Measurements from ENCODE around the gene C14orf132.
"Not testable (repeated sequence)": the region's sequence is repeated elsewhere in the genome, so short reads cannot be mapped to it uniquely, and the experiment has no call there.

The C14orf132 gene

DNA sequence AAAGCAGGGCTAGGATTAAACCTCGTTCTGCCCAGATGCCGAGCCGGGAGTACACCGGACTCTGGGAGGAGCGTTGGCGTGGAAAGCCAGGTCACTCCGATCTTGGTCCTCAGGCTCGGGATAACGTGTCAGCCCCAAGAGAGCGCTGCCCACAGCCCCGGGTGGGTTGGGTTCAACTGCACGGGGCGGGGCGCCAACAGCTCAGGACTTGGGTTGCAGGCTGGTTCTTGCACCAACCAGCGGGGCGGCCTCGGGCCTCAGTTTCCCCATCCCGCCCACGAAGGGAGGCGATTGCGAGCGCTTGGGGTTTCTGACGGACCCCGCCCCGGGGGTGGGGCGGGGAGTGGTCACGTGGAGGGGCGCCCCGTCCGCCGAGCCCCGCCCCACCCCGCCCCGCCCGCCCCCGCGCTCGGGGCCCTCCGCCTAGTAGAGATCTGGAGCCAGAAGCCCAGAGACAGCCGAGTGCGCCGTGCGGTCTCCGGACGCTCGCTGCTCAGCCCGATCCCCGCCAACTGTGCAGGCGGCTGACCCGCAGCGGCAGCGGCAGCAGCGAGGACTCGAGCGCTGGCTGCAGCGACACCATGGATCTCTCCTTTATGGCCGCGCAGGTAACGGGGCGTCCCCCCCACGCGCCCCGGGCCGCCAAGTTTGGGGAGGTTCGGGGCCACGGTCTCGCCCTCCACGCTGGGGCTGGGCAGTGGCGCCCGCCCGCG is at the start of gene C14orf132:
TSS of gene C14orf132 (plus strand) at position 443 of the 713 bp plus-strand sequence. CDS start at position 582, 139 bp downstream.
- DNase-seq: no peak

DNA sequence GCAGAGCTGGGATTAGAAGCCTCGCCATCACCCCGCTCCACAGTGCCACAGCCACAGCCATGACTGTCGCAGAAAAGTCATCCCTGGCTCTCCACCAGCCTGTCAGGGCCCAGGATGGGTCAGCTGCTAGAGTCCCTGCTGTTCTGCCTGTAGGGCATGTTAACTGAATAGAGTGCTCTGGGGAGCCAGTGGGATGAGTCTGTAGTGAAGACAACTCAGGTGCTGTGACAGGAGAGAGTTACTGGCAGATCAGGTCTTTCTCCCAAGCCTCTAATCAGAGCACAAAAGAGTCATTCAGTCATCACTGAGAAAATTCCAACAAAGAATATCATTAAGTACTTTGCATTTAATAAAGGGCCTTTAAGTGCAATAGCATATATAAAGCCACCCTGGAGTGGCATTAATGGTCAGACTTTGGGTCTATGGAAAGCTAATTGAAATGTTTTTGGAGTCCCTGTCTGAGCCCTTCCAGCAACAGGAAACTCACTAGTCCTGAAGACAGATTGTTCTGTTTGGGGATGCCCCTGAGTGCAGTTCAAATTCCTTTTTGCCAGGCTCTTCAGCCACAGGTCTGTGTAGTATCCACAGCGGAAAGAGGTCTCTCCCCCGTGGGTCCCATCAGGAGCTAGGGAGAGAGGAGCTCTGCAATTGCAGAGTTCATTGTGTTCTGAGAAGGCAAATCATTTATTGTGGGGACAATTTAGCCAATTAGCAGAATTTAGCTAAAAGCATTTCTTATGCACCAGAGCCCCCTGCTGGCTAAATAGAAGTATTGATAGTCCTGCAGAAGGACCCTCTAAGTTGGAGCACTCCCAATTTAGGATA is 45.2 kb upstream of the C14orf132 start:
- peak; percentile 19 to 44 for DNase-seq

DNA sequence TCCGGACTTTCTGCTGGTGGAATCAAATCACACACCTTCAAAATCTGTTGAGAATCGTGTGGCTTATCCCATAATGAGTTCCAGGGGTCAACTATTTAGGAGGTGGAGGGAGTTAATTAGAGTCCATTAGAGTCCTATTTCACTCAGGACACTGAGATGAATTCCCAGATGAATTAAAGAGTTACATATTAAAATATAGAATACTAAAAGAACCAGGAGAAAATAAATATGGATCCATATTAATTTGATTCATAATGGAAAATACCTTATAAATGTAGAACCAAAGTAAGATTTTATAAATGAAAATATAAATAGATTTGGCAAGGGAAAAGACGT is 44.6 kb upstream of the C14orf132 start:
- no peak for DNase-seq

GRCh38 chr14:95998656-95999055 is 40.5 kb upstream of the C14orf132 start:
- no peak for DNase-seq

DNA sequence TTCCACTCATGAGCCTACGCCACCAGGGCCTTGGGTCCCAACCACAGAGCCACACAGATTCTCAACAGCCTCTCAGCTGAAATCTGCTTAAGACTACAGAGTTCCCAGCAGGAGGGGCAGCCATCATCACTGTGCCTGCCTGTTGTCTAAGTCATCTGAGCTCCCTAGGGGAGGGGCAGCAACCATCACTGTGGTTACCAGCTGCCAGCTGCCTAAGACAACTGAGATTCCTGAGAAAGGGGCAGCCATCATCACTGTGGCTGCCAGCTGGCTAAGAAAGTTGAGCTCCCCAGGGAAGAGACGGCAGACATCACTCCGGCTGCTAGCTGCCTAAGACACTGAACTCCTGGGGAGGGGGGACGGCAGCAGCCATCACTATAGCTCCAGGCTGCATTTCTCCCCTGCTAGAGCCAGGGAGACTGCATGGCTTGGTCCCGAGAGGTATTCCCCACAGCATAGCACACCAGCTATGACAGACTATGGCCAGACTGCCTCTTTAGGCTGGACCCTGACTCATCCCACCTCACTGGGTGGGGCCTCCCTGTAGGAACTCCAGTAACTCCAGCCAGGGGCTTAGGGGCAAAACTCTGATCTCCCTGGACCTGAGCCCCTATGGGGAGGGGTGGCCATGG is 37.2 kb upstream of the C14orf132 start:
- DNase-seq: no peak

- DNase-seq: no peak
Observed at GRCh38 chr14:96002498-96002884, 36.7 kb upstream of the C14orf132 start.

GRCh38 chr14:96011131-96011530 is 28.0 kb upstream of the C14orf132 start:
- DNase-seq: no peak

- DNase-seq: peak; percentile 12 to 30
Observed at GRCh38 chr14:96011607-96012006, 27.6 kb upstream of the C14orf132 start.

- DNase-seq: not testable (repeated sequence)
Observed at GRCh38 chr14:96012757-96013156, 26.4 kb upstream of the C14orf132 start.

- DNase-seq: no peak
Observed at GRCh38 chr14:96014176-96014575, 25.0 kb upstream of the C14orf132 start.

GRCh38 chr14:96016501-96017160 is 22.5 kb upstream of the C14orf132 start:
- DNase-seq: no peak

DNA sequence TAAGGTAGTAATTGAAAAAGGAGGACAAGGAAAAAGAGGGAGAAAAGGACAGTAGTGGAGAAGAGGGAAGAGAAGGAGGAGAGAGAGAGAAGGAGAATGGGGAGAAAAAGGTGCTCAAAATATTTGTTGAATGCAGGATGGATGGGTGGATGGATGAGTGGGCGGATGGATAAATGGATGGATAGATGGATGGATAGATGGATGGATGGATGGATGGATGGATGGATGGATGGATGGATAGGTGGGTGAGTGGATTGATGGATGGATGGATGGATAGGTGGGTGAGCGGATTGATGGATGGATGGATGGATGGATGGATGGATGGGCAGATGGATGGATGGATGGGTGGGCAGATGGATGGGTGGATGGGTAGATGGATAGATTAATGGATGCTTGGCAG is 21.3 kb upstream of the C14orf132 start:
- DNase-seq: no peak

GRCh38 chr14:96027431-96028355 is 11.5 kb upstream of the C14orf132 start:
- DNase-seq: no peak

DNA sequence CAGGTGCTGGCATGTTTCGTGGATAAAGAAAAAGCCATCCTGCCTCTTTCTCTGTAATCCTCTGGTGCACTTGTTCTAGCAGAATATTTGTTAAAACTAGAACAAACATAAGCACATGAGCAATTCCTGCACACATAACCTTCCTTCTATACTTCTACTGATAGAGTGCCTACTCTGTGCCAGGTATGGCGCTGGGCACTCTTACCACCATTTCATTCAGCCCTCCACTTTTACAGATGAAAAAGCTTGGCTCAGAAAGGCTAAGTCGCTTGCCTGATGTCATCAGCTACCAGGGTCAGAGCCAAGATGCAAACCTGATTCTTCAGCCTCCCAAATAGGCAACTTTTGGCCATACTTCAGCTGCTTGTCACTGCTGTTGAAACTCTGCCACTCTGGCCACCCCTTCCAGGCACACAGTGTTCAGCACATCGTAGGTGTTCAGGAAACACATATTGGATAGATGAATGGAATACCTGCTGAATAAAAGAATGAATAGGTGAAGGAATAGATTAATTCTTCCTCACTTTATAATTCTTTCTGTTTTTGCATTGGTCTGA is 10.0 kb upstream of the C14orf132 start:
- no peak for DNase-seq

- no peak for DNase-seq
Observed at GRCh38 chr14:96030108-96030760, 8.9 kb upstream of the C14orf132 start.

GRCh38 chr14:96031691-96032090 is 7.5 kb upstream of the C14orf132 start:
- DNase-seq: no peak

GRCh38 chr14:96035456-96035855 is 3.7 kb upstream of the C14orf132 start:
- no peak for DNase-seq

GRCh38 chr14:96037891-96038557 is 1.1 kb upstream of the C14orf132 start:
- DNase-seq: no peak

DNA sequence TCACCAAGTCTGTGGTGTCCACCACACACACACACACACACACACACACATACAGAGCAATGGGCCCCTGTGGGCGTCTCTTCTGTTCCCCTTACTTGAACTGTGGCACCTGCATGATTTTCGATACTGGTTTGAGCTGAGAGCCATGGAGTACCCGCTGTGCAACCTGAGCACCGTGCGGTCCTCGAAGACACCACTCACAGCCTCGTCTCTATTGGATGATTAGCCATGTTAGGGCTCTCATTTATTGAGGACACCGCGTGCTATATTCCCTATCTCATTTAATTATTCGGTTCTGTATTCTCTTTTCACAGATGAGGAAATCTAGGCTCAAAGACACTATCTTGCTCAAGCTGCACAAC is 623 bp upstream of the C14orf132 start:
- DNase-seq: no peak

- no peak for DNase-seq
Observed at GRCh38 chr14:96039633-96040311, 610 bp downstream of the C14orf132 start.

All from inflammatory macrophage treated with lipopolysaccharide for 1 hour (primary cell).